ENCODE measurements around the gene ZNF219. TPM values are rescaled to one million over a fixed set of nuclear protein-coding genes. Genes with fewer than 3 reads are reported as not detected.

ZNF219 gene
- total and polyA plus RNA-seq, 2 of the 13 experiments (the other 11 are each of a cell fraction or from before 2014, with no cell fraction given), result 34.5 to 36.6 TPM

GRCh38 chr14:21054768-21055145 lies 43.7 kb downstream of the ZNF219 start:
- DNase-seq (ENCODE audit: low spot score) (no peak), ATAC-seq (peak; percentile 34), FAIRE-seq (no peak)
- Histone ChIP-seq H3K4me1 (ENCODE audit: insufficient read depth, low read length) (peaks cover 98% of the 10 kb centered on the region), H2AFZ (ENCODE audit: low read length) (no peak overlapping the region), H3K79me2 (ENCODE audit: insufficient read depth, low read length) (no peaks in the 10 kb centered on the region), H3K4me2 (ENCODE audit: low read depth, low read length) (peak overlapping the region; percentile 71), H3K9me3 (ENCODE audit: low read length) (no peaks in the 10 kb centered on the region), H3K27ac (ENCODE audit: extremely low read length, insufficient read depth, low read length) (peak overlapping the region; percentile 92), H4K20me1 (ENCODE audit: insufficient read depth, low read length) (no peaks in the 10 kb centered on the region), H3K27me3 (ENCODE audit: control insufficient read depth in 1 of 2, insufficient read depth in 2 of 2, low read length in 2 of 2) (no peaks in the 10 kb centered on the region), H3K9ac (ENCODE audit: insufficient read depth, low read depth, low read length) (peak overlapping the region; percentile 66), H3K4me3 (replicated peaks in 1 of 3; ENCODE audit: insufficient read depth in 1 of 3, low read depth in 2 of 3, low read length in 3 of 3) (peak overlapping the region; percentile 13 to 40 (median 14); a peak in 3 of 6 replicates), H3K36me3 (replicated peaks in 1 of 2; ENCODE audit: control insufficient read depth in 1 of 2, insufficient read depth in 2 of 2, low read length in 2 of 2) (no peaks in the 10 kb centered on the region)
- BruUV-seq (replicated peaks), result no TSS peak
- 3% methylated on average over 4 of the region's 4 CpGs for WGBS (ENCODE audit: low lambda C conversion rate)
- in situ Hi-C loops (cut with HindIII; ENCODE audit: extremely low pct_ligation_motif_present, low pct_unique_long_range_greater_than_20kb) (no loop called here), intact Hi-C loops (cut with micrococcal nuclease; ENCODE audit: unreplicated experiment) (loop anchor here (1.0 to 5.0 kb wide), 6 partner anchors 8 to 372 kb away; partner anchors contain the start of genes NDRG2 and RNASE4)
- POLR2A ChIA-PET, result interaction anchor here (1.2 to 2.1 kb wide), 13 partner anchors 8 to 367 kb away, joined by 3 to 46 read pairs (median 10); partner anchors contain the start of genes ARHGEF40 and NDRG2
- CTCF ChIA-PET (ENCODE audit: low intra/inter-chr PET ratio, low total read pairs), result interaction anchor here (1.3 to 3.2 kb wide), 5 partner anchors 13 to 40 kb away, joined by 3 to 12 read pairs (median 5); no protein-coding TSS in a partner anchor
- 0 out of 4 replicates have a peak, but pooled peaks of 1 of the 2 experiments have one; percentile 5 for TF ChIP-seq KLF16 (CRISPR knock-in tag; IDR thresholded peaks at IDR 0.05)
- TF ChIP-seq GATAD2A (CRISPR knock-in tag; IDR thresholded peaks at IDR 0.05), result no peak
- TF ChIP-seq HMGXB4 (CRISPR knock-in tag; IDR thresholded peaks at IDR 0.05; ENCODE audit: borderline replicate concordance in 1 of 2, low read depth in 1 of 2), result peak in 1 of 2 experiments; percentile 6; a peak in 1 of 4 replicates
- TF ChIP-seq ZNF124 (CRISPR knock-in tag; IDR thresholded peaks at IDR 0.05), result 0 out of 2 replicates have a peak, but pooled peaks have one; percentile 4
- no peak for TF ChIP-seq SNAPC4 (CRISPR knock-in tag; IDR thresholded peaks at IDR 0.05)
- TF ChIP-seq TCF7L2 (IDR thresholded peaks at IDR 0.05; ENCODE audit: low read depth, low read length), result peak; percentile 50; the same call in 1 of the 2 replicates
- TF ChIP-seq ATF1 (CRISPR knock-in tag; IDR thresholded peaks at IDR 0.05), result 0 out of 2 replicates have a peak, but pooled peaks have one; percentile 6
- no peak for TF ChIP-seq ZNF280B (CRISPR knock-in tag; IDR thresholded peaks at IDR 0.05; ENCODE audit: borderline replicate concordance)
- peak; percentile 90 for TF ChIP-seq ZC3H4 (CRISPR knock-in tag; IDR thresholded peaks at IDR 0.05; ENCODE audit: borderline replicate concordance)
- 0 out of 2 replicates have a peak, but pooled peaks have one; percentile 9 for TF ChIP-seq HMGXB3 (CRISPR knock-in tag; IDR thresholded peaks at IDR 0.05; ENCODE audit: borderline replicate concordance)

Measured in HepG2 (cell line).